IPS-NIHi11 (cell line): ENCODE results near the gene GHDC.
"Not testable (repeated sequence)": the region's sequence is repeated elsewhere in the genome, so short reads cannot be mapped to it uniquely, and the experiment has no call there.

Source experiments
- DNase-seq: peaks from one replicate; pipeline ENCODE4 v3.0.0; 2012; ENCODE audit warnings: mixed read lengths, low spot score

The GHDC gene

DNA sequence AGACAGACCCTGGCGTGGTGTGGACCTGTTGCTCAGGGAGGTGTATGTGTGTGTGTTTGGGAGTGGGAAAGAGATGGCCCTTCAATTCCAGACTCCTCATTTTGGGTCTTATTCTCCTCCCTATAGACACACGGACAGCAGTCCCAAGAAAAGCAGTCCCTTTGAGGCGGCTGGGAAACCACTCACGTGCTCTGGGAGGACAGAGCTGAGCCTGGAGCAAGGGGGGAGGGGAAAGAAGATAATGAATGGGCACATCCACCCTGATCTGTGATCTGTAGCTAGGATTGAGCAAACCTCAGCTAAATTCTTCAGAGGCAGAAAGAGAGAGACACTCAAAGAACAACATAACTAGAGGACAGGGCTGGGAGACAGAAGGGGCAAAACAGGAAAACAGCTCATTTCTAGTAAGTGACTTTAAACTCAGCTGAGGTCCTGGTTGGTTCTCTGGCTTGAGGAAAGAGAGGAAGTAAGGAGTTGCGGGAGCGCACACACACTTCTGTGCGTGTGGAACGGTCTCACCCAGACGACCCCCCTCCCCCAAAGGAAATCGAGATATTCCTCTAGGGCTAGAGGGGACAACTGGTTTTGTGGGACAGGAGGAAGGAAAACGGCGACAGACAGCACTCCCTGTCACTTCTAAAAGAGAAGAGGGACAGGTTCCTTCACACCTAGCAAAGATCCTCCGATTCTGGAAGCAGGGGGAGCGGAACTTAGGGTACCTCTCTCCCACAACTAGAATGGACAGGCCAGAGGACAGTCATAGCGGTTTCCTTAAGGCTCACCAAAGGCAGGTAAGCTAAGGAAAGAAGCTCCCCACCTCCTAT, 40.2 kb downstream of the GHDC start:
- DNase-seq: no peak

DNA sequence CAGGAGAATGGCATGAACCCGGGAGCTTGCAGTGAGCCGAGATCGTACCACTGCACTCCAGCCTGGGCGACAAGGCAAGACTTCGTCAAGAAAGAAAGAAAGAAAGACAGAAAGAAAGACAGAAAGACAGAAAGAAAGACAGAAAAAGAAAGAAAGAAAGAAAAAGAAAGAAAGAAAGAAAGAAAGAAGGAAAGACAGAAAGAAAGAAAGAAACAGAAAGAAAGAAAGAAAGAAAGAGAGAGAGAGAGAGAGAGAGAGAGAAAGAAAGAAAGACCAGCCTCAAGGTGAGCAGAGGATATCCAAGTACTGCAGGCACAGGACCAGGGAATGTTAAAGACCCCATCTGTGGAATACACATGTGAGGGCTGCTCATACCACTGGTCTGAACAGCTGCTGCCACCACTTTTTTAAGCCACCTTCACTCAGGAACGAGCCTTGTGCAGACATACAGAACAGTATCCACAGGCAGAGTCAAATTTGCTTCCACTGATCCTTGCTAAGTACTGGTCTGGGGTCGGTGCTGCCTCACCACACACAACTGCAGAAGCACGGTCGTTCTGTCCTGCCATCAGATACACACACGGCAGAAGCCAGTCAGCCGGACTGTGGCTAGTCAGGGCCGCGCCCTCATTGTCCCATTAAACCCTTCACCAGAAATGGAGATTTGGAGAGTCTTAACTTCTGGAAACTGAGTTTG, 47.2 kb downstream of the GHDC start:
- DNase-seq: no peak

DNA sequence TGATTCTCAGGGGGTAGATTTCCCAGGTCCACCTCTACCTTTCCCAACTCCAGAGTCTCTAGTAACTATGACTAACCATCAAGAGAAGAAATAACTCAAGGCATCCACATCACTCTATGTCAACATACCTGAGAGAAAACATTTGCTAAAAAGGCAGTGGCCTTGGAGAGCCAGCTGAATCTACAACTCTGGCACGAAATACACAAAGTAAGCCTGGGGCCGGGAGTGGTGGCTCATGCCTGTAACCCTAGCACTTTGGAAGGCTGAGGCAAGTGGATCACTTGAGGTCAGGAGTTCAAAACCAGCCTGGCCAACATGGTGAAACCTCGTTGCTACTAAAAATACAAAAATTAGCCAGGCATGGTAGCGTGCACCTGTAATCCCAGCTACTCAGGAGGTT, 51.2 kb downstream of the GHDC start:
- DNase-seq: not testable (repeated sequence)

DNA sequence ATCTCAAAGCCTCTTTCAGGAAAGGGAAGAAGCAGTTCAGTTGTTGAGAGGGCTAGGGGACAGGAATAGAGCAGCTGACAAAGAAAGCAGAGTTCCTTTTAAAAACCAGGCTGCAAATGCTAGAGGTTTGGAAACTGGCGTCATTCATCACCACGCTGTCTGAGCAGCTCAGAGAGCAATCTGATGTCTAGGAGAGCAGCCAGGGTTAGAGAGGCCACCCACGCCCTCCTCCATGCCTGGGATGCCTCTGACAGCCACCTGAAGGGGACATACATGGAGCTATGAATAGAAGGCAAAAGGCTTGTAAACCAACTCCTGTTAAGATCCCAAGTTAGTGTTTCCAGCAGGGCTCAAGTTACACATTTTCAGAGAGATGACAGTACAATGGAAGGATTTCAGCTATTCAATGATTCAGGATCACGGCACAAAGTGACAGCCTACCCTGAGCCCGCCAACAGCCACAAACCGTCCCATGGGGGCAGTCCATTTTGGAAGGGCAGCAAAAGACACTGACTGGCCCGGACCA, 51.9 kb downstream of the GHDC start:
- DNase-seq: no peak

DNA sequence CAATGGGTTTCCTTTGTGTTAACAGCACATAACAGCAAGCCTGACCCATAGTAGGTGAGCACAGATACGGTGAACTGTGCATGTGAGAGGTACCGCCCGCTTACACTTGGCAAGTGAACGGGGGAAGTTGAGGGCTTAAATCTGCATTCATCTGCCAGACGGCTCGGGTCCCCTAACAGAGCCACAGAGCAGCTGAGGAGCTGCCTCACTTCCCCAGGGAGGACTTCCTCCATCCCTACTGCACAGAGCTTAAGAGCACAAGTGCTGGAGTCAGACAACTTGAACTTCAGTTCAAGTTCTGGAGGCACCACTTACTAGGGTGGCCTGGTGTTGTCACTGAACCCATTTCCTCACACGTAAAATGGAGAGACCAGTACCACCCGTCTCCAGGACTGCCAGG, 52.9 kb downstream of the GHDC start:
- no peak for DNase-seq

DNA sequence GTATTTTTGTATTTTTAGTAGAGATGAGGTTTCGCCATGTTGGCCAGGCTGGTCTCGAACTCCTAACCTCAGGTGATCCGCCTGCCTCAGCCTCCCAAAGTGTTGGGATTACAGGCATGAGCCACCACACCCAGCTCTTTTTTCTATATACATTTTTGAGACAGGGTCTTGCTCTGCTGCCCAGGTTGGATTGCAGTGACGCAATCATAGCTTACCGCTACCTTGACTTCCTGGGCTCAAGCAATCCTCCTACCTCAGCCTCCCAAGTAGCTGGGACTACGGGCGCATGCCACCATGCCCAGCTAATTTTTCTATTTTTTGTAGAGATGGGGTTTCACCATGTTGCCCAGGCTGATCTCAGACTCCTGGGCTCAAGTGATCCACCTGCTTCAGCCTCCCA, 53.6 kb downstream of the GHDC start:
- not testable (repeated sequence) for DNase-seq
